ENCODE results near the gene ISM1. TPM values are rescaled to one million over a fixed set of nuclear protein-coding genes. Genes with fewer than 3 reads are reported as not detected.

The ISM1 gene
- total RNA-seq, result 2.0 and 2.4 TPM in 2 replicates

GRCh38 chr20:13220904-13221297 lies at the start of gene ISM1:
Gene ISM1, plus strand, starts transcription at chr20:13221274. Its CDS starts 503 bp downstream, at chr20:13221777.
- Mint-ChIP-seq H3K27me3 (ENCODE audit: insufficient read depth) (peaks cover 69% of the 10 kb centered on the region), H3K27ac (peak within 1 kb of the TSS; percentile 53), H3K36me3 (ENCODE audit: low read depth) (peaks cover 2% of the 10 kb centered on the region), H3K4me1 (ENCODE audit: low read depth) (peaks cover 15% of the 10 kb centered on the region), H3K4me3 (peak within 1 kb of the TSS; percentile 81), H3K9me3 (peaks cover 1% of the 10 kb centered on the region)
- peak; percentile 18 for DNase-seq (ENCODE audit: low spot score)
- intact Hi-C loops (cut with micrococcal nuclease), result loop anchor here (1.0 to 10.0 kb wide), 7 partner anchors 8 to 1326 kb away; partner anchors contain the start of gene TASP1

- peaks cover 4% of the 10 kb centered on the region for H3K9me3 Mint-ChIP-seq
- intact Hi-C loops (cut with micrococcal nuclease), result no loop called here
- H3K36me3 Mint-ChIP-seq (ENCODE audit: low read depth), result no peaks in the 10 kb centered on the region
- no peak overlapping the region for H3K27ac Mint-ChIP-seq
- DNase-seq (ENCODE audit: low spot score), result no peak
- peaks cover 5% of the 10 kb centered on the region for H3K27me3 Mint-ChIP-seq (ENCODE audit: insufficient read depth)
- H3K4me3 Mint-ChIP-seq, result no peak overlapping the region
- H3K4me1 Mint-ChIP-seq (ENCODE audit: low read depth), result no peaks in the 10 kb centered on the region
Measured at GRCh38 chr20:13173201-13173600, 47.9 kb upstream of the ISM1 start.

- peaks cover 5% of the 10 kb centered on the region for H3K27me3 Mint-ChIP-seq (ENCODE audit: insufficient read depth)
- H3K27ac Mint-ChIP-seq, result no peak overlapping the region
- peaks cover 4% of the 10 kb centered on the region for H3K9me3 Mint-ChIP-seq
- intact Hi-C loops (cut with micrococcal nuclease), result no loop called here
- no peak for DNase-seq (ENCODE audit: low spot score)
- H3K36me3 Mint-ChIP-seq (ENCODE audit: low read depth), result no peaks in the 10 kb centered on the region
- no peak overlapping the region for H3K4me3 Mint-ChIP-seq
- no peaks in the 10 kb centered on the region for H3K4me1 Mint-ChIP-seq (ENCODE audit: low read depth)
Measured at GRCh38 chr20:13174402-13174801, 46.7 kb upstream of the ISM1 start.

- Mint-ChIP-seq H3K4me1 (ENCODE audit: low read depth) (no peaks in the 10 kb centered on the region), H3K4me3 (no peak overlapping the region), H3K36me3 (ENCODE audit: low read depth) (no peaks in the 10 kb centered on the region), H3K27me3 (ENCODE audit: insufficient read depth) (peaks cover 13% of the 10 kb centered on the region), H3K27ac (no peak overlapping the region), H3K9me3 (no peaks in the 10 kb centered on the region)
- DNase-seq (ENCODE audit: low spot score), result no peak
- intact Hi-C loops (cut with micrococcal nuclease), result no loop called here
Measured at GRCh38 chr20:13180986-13181889, 39.8 kb upstream of the ISM1 start.

- DNase-seq (ENCODE audit: low spot score), result no peak
- H3K4me3 Mint-ChIP-seq, result no peak overlapping the region
- H3K9me3 Mint-ChIP-seq, result peaks cover 7% of the 10 kb centered on the region
- intact Hi-C loops (cut with micrococcal nuclease), result no loop called here
- H3K36me3 Mint-ChIP-seq (ENCODE audit: low read depth), result no peaks in the 10 kb centered on the region
- no peaks in the 10 kb centered on the region for H3K4me1 Mint-ChIP-seq (ENCODE audit: low read depth)
- H3K27me3 Mint-ChIP-seq (ENCODE audit: insufficient read depth), result peaks cover 9% of the 10 kb centered on the region
- no peak overlapping the region for H3K27ac Mint-ChIP-seq
Measured at GRCh38 chr20:13183005-13183404, 38.1 kb upstream of the ISM1 start.

- peaks cover 6% of the 10 kb centered on the region for H3K27me3 Mint-ChIP-seq (ENCODE audit: insufficient read depth)
- intact Hi-C loops (cut with micrococcal nuclease), result no loop called here
- H3K4me3 Mint-ChIP-seq, result no peak overlapping the region
- H3K9me3 Mint-ChIP-seq, result peaks cover 7% of the 10 kb centered on the region
- DNase-seq (ENCODE audit: low spot score), result no peak
- H3K36me3 Mint-ChIP-seq (ENCODE audit: low read depth), result no peaks in the 10 kb centered on the region
- H3K27ac Mint-ChIP-seq, result no peak overlapping the region
- H3K4me1 Mint-ChIP-seq (ENCODE audit: low read depth), result no peaks in the 10 kb centered on the region
Measured at GRCh38 chr20:13186043-13186774, 34.9 kb upstream of the ISM1 start.

GRCh38 chr20:13187899-13188298 lies 33.2 kb upstream of the ISM1 start:
- Mint-ChIP-seq H3K27ac (no peak overlapping the region), H3K4me1 (ENCODE audit: low read depth) (no peaks in the 10 kb centered on the region), H3K27me3 (ENCODE audit: insufficient read depth) (no peaks in the 10 kb centered on the region), H3K36me3 (ENCODE audit: low read depth) (no peaks in the 10 kb centered on the region), H3K9me3 (peaks cover 7% of the 10 kb centered on the region), H3K4me3 (no peak overlapping the region)
- no peak for DNase-seq (ENCODE audit: low spot score)
- intact Hi-C loops (cut with micrococcal nuclease), result no loop called here

- H3K36me3 Mint-ChIP-seq (ENCODE audit: low read depth), result no peaks in the 10 kb centered on the region
- no peak overlapping the region for H3K27ac Mint-ChIP-seq
- intact Hi-C loops (cut with micrococcal nuclease), result no loop called here
- no peaks in the 10 kb centered on the region for H3K9me3 Mint-ChIP-seq
- no peak overlapping the region for H3K4me3 Mint-ChIP-seq
- no peaks in the 10 kb centered on the region for H3K4me1 Mint-ChIP-seq (ENCODE audit: low read depth)
- DNase-seq (ENCODE audit: low spot score), result no peak
- no peaks in the 10 kb centered on the region for H3K27me3 Mint-ChIP-seq (ENCODE audit: insufficient read depth)
Measured at GRCh38 chr20:13199279-13199678, 21.8 kb upstream of the ISM1 start.

- H3K27ac Mint-ChIP-seq, result no peak overlapping the region
- H3K4me3 Mint-ChIP-seq, result no peak overlapping the region
- H3K9me3 Mint-ChIP-seq, result no peaks in the 10 kb centered on the region
- no peaks in the 10 kb centered on the region for H3K36me3 Mint-ChIP-seq (ENCODE audit: low read depth)
- no peaks in the 10 kb centered on the region for H3K4me1 Mint-ChIP-seq (ENCODE audit: low read depth)
- no peaks in the 10 kb centered on the region for H3K27me3 Mint-ChIP-seq (ENCODE audit: insufficient read depth)
- no peak for DNase-seq (ENCODE audit: low spot score)
- intact Hi-C loops (cut with micrococcal nuclease), result no loop called here
Measured at GRCh38 chr20:13200767-13201500, 20.1 kb upstream of the ISM1 start.

GRCh38 chr20:13202565-13202964 lies 18.5 kb upstream of the ISM1 start:
- intact Hi-C loops (cut with micrococcal nuclease), result no loop called here
- no peak overlapping the region for H3K27ac Mint-ChIP-seq
- no peaks in the 10 kb centered on the region for H3K36me3 Mint-ChIP-seq (ENCODE audit: low read depth)
- H3K9me3 Mint-ChIP-seq, result no peaks in the 10 kb centered on the region
- H3K4me1 Mint-ChIP-seq (ENCODE audit: low read depth), result no peaks in the 10 kb centered on the region
- no peak for DNase-seq (ENCODE audit: low spot score)
- H3K27me3 Mint-ChIP-seq (ENCODE audit: insufficient read depth), result peaks cover 4% of the 10 kb centered on the region
- H3K4me3 Mint-ChIP-seq, result no peak overlapping the region

- H3K36me3 Mint-ChIP-seq (ENCODE audit: low read depth), result no peaks in the 10 kb centered on the region
- intact Hi-C loops (cut with micrococcal nuclease), result no loop called here
- peaks cover 8% of the 10 kb centered on the region for H3K27me3 Mint-ChIP-seq (ENCODE audit: insufficient read depth)
- no peak overlapping the region for H3K27ac Mint-ChIP-seq
- H3K4me3 Mint-ChIP-seq, result no peak overlapping the region
- H3K4me1 Mint-ChIP-seq (ENCODE audit: low read depth), result no peaks in the 10 kb centered on the region
- no peaks in the 10 kb centered on the region for H3K9me3 Mint-ChIP-seq
- DNase-seq (ENCODE audit: low spot score), result no peak
Measured at GRCh38 chr20:13205425-13205824, 15.6 kb upstream of the ISM1 start.

GRCh38 chr20:13205848-13206434 lies 15.1 kb upstream of the ISM1 start:
- intact Hi-C loops (cut with micrococcal nuclease), result no loop called here
- Mint-ChIP-seq H3K36me3 (ENCODE audit: low read depth) (no peaks in the 10 kb centered on the region), H3K4me1 (ENCODE audit: low read depth) (no peaks in the 10 kb centered on the region), H3K27me3 (ENCODE audit: insufficient read depth) (peaks cover 8% of the 10 kb centered on the region), H3K27ac (no peak overlapping the region), H3K9me3 (no peaks in the 10 kb centered on the region), H3K4me3 (no peak overlapping the region)
- no peak for DNase-seq (ENCODE audit: low spot score)
